ENCODE measurements around the gene ATP11A.

ATP11A gene

DNA sequence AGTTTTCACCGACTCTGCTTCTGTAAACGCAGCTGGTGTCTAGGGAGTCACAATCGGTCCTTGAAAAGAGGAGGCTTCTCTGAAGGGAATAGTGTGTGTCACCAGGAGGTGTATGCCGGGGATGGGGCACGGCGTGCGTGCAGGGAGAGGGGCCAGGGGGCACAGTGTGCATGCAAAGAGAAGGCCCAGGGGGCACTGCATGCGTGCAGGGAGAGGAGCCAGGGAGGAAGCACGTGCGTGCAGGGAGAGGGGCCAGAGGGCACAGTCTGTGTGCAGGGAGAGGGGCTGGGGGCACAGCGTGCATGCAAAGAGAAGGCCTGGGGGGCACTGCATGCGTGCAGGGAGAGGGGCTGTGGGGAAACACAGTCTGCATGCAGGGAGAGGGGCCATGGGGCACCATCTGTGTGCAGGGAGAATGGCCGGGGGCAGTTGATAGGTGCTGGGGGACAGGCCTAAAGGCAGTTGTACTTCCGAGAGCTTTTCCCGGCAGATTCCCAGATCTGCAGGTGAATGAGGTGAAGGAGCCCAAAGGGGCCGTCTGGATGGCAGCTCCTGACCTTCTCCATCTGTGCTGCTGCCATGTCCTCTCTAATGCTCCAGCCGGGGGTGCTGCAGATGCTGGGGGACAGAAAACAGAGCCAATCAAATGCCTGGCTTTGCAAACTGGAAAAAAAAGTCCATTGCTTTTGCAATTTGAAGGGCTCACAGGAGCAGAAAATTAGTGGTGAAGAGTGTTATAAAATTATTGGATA, 36.4 kb downstream of the ATP11A start:
- DNase-seq: no peak

DNA sequence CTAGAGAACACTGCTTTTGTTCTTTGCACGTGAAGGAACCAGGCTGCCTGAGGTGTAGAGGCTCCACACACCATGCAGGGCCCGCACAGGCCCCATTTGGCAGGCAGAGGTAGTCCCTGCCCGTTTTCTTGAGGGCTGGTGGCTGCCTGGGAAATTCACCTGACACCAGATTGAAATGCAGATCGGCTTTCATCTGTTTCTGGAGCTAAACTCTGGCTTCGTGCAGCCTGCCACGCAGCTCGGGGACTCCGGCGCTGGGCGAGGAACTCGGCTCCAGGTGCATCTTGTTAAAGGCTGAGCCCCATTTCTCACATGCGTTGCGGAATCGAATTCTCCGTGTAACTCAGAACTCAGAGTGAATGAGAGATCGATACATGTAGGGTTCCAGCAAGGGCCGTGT, 37.7 kb downstream of the ATP11A start:
- DNase-seq: no peak

DNA sequence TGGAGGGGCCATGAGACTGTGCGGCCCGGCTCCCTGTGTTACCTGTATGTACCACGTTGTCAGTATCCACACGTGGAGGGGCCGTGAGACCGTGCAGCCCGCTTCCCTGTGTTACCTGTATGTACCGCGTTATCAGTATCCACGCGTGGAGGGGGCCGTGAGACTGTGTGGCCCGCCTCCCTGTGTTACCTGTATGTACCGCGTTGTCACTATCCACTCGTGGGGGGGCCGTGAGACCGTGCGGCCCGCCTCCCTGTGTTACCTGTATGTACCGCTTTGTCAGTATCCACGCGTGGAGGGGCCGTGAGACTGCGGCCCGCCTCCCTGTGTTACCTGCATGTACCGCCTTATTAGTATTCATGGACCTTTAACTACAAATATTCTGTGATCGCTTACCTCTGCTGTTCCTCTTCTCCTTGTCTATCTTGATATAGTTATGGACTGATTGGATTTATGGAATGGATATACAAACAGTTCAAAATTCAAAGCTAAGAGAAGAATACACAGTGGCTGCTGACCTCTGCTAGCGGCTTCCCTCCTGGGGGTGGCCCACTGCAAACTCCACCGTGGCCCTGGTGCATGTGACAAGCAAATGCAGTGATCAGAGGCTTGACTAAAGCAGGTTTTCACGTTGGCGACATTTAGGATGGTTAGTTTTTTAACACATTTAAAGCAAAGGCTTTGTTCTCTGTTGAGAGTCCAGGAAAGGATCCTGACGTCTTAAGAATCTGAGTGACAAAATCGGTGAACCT, 38.7 kb downstream of the ATP11A start:
- DNase-seq: no peak

DNA sequence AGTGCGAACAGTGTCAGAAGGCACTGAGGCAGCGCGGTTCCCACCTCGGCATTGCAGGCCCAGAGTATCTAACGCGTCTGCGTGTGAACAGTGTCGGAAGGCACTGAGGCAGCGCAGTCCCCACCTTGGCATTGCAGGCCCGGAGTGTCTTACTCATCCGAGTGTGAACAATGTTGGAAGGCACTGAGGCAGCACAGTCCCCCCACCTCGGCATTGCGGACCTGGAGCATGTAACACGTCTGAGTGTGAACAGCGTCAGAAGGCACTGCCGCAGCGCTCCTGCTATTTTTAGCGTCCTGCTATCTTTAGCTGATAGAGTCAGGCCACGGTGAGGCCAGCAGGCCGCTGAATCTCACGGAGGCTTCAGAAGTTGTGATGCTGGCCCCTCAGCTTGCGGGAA, 39.6 kb downstream of the ATP11A start:
- DNase-seq: no peak

DNA sequence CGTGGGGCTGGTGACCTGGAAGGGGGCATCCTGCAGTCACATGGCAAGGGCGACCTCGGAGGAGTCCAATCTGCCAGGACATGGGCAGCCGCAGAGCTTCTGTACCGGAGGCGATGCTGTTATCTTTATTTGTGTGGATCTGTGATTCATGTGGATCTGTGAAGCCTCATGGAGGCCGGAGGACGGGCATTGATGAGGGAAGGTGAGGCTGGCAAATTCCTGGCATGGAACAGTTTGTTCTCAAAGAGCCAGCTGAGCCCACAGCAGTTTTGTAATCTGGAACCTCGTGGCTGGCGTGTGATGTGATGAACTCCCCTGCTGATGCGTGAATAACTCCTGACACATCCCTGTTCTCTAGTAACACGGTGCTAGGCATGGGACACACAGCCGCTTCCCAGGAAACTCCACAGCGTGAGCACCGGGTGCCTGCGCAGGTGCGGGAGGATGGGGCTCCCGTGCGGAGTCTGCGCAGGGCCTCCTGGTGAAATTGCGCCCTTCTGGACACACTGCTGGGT, 40.4 kb downstream of the ATP11A start:
- no peak for DNase-seq

DNA sequence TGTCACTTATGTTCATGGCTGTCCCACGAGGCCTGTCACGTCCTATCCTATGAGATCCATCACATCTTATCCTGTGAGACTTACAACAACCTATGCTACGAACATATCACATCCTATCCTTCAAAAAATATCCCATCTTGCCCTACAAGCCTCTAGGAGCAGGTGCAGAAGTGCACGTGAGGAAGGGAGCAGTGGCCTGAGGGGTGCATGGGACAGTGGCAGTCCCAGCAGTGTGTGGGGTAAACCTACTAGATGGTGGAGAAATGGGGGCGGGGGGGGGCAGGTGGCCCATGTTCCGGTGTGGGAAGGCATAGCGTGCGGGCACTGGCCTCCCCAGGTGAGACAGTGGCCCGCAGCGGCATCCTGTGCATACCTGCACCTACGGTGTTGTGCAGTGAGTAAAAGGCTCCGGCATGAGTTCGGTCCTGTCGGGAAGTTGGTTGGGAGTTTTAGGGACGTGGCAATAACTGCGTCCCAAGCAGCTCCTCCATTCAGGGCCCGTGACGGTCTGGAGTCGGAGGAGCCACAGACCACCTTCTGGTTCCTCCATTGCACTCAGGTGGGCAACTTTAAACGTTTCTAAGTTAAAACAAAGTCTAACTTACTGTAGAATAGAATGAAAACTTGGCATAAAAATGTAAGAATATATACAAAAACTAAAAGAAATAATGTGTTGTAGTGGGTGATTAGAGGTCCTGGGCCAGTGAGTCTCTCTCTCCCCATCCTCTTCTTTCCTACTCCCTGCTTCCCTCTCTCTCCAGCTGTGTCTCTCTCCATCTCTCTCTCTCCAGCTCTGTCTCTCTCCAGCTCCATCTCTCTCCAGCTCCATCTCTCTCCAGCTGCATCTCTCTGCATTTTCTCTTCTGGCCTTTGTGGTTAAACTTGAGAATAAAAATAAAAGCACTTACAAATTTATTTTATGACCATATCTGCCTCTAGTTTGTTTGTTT, 42.1 kb downstream of the ATP11A start:
- no peak for DNase-seq

DNA sequence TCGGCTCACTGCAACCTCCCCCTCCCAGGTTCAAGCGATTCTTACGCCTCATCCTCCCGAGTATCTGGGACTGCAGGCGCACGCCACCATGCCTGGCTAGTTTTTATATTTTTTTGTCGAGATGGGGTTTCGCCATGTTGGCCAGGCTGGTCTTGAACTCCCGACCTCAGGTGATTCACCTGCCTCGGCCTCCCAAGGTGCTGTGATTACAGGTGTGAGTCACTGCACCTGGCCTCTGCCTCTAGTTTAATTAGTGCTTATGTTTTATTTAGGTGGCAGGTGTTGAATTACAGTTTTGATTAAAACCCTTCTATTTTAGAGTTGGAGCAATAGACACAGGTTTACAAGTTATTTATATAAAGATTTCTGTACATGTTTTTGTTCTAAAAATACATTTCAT, 42.8 kb downstream of the ATP11A start:
- no peak for DNase-seq

DNA sequence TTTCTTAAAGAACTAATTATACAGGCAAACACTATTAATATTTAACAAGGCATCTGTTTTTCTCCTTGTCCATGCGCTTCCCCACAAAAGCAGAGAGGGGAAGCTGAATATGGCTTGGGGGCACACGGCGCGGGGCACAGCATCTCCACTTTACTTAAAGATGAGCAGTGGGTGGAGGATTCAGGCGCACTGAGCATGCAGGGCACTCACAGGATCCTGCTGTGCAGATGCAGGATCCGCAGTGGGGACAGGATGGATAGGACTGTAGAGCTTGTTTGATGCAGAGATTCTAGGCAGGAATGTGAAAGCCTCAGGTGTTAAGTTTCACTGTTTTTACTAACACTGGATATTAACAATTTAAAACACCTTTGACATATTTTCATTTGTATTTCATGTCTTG, 43.3 kb downstream of the ATP11A start:
- no peak for DNase-seq

DNA sequence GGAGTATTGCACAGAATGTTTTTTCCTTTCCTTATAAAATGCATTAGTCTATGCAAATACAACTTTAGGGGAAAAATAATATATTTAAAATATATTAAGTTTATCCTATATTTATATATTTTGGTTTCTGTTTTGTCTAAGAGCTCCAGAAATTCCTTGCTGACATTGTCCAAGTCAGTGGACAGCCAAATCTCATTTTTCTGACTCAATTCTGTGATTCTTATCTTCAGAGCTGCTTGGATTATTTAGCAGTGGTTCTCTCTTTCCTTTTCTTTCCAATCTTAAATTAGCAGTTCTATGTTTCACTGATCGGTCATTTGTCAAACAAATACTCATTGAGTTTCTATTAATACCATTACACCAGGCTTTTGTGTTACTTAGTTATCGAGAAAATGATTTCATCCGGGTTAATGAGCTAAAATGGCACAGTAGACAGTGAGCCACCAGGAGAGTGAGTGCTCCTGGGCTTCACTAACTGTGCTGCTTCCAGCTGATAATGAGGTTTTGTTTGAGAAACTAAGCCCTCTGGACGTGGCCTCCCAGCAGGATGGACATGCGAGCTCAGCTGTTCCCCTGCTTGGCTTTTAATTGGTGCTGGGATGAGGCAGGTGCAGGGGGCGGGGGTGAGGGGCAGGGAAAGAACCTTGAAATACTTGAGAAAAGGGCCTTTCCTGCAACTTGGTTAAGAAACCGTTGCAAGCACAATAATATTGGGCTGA, 44.0 kb downstream of the ATP11A start:
- no peak for DNase-seq

DNA sequence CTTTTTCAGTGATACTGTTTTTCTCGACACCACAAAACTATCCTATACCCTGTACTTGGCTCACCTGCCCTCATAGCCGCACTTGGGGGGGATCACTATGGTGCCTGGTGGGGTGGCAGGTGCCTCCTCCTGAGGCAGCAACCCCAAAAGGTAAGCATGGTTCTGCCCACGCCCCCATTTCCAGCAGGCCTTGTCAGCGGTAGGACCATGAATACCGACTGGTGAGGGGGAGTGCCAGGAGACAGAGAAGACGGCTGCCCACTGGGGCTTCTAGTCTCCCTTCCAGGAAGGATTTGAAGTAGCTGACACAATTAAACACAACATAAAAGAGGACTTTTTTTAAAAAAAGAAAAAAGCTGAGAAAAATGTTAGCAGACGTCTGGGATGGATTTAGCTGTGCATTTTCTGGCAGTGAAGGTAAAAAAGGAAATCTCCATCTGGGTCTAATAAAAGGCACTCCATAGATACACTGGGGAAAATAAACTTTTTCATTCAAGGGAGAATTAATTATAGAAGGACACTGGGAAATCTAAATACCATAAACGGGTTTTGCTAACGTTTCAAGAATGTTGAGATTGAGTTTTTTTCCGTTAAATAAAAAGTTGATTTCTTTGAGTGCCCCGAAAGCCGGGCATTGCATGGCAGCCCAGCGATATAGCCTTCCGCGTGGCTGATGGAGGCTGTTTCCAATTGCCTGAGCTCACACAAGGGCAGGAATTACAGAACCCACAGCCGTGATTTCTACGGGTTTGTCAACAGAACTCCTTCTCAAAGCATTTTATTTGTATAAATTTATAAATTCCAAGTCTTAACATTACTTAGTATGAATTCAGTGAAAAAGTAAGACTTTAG, 45.1 kb downstream of the ATP11A start:
- no peak for DNase-seq

DNA sequence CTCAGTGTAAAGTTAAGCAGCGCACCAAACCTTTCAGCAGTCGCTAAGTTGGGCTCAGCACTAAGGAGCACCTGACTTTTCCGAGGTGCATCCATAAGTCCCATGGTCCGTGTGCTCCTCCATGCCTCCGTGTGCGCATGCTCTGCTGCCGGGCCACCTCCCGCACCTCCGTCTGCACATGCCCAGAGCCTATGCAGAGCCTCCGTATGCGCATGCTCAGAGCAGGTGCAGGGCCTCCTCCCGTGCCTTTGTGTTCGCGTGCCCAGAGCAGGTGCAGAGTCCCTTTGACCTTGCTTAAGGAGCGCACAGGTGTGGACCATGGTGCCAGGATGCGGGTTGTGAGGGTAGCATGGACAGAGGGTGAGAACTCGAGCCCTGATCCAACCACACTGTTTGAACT, 46.0 kb downstream of the ATP11A start:
- DNase-seq: no peak

DNA sequence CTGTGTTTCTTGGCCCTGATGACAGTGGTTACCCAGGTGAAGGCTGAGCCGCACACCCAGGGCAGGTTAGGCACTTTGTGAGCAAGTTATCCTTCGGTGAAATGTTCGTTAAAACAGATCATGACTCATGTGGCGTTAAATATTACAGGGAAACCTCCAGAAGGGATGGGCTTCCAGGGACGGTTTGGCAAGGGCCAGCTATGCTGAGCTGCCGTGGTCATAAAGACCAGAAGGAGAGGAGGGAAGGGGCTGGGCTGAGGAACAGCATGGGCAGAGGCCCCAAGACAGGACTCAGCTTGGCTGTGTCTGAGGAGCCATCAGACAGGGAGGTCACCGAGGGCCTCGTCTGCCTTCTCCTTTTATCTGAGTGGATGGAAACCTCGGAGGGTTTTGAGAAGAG, 47.5 kb downstream of the ATP11A start:
- no peak for DNase-seq

DNA sequence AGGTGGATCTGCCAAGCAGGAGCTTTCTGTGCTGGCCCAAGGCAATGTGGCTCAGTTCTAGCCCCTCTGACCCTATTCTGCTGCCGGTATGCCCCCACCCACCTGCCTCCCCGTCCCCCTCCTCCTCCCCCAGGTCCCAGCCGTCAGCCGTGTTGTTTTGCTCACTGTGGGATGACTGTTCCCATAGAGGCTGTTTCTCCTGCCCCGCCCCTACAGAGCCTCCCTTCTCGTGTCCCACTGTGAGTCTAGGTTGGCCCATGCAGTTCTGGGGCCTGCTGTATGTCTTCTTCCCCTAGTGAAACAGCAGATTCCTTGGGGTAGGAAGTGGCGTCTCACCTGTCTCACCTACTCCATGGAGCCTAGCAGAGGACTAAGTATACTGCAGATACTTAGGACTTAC, 48.8 kb downstream of the ATP11A start:
- DNase-seq: no peak

DNA sequence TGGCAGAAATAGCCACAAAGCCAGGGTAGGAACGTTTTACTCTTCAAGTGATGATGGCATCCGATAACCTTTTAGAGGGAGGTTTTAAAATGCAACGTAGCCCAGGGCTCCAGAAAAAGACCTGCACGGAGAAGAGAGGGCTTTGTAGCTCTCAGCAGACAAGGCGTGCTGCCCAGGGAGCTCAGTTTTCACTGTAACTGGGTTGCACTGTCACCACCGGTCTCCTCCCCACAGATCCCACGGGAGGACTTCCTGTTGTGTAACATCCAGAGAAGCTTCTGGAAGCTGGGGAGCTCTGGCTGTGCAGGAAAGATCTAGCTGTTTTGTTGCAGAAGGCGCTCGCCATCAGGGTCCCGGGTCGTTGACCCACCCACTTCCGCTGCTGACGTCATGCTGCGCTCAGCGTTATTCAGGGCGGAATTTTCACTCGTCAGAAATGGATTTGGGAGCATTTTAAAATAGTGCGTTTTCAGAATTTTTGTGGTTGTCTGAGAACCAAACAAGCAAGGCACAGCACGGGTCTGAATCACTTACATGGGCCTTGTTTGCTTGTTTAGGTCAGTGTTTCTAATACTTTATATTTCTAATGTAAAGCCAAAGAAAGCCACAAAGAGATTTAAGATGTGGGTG, 50.8 kb downstream of the ATP11A start:
- no peak for DNase-seq

DNA sequence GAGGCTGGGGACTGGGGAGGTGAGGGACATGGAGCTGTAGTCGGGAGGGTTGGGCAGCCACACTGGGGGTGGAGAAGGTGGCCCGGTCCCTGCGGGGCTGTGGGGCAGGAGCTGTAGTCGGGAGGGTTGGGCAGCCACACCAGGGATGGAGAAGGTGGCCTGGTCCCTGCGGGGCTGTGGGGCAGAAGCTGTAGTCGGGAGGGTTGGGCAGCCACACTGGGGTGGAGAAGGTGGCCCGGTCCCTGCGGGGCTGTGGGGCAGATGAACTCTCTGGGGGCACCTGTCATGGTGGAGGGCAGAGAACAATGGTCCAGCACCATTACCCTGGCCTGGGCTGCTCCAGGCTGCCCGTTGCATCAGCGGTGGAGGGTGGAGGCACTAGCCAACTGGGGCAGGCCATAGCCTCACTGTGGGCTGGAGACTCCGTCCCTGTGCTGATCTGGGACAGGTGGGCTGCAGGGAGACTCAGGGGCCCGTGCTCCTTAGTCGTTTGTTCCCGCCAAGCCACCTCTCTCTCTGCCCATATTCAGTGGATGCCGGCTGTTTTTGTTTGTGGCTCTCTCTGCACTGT, 51.4 kb downstream of the ATP11A start:
- no peak for DNase-seq

DNA sequence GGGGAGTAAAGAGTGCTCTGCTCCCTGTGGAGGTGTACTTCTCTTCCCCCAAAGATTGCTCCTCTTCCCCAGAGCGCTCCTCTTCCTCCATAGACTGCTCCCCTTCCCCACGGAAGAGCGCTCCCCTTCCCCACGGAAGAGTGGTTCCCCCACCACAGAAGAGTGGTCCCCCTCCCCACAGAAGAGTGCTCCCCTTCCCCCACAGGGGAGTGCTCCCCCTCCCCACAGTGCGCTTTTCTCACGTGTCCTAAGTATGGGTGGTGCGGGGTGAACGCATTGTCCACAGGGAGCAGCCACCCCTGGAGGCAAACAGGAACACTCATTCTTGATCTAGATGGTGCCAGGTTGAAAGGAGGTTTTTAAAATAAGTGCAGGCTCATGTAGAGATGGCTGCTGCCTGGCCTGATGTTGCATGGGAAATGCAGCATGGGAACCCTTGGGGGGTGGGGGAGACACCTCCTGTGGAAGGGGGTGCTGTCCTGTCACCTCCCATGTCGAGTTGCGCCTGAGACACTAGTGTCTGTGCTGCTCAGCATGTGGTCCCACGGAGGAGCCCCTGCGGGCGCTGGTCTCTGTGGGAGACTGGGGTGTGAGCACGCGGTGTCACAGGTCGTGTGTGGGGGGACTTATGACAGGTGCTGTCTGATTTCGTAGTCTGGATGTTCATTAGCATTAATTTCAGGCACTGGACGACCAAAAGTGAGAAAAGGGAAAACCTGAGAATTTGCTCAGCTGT, 52.2 kb downstream of the ATP11A start:
- no peak for DNase-seq

DNA sequence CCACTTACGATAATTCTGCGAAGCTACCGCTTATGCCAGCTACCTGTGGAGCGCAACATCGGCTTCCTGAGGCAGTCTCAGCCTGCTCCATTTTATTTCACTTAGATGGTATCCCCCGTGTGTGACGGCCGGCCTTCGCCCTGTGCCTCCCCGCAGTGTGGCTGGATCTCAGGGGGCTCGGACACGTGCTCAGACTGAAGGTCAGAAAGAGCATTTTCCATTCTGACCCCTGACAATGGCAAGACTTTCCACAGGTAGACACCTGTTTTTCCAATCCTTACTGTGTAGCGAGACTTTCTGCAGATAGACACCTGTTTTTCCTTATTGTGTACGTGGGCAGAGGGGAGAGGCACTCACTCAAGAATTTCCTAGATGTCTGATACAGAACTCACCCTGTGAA, 52.7 kb downstream of the ATP11A start:
- DNase-seq: no peak

DNA sequence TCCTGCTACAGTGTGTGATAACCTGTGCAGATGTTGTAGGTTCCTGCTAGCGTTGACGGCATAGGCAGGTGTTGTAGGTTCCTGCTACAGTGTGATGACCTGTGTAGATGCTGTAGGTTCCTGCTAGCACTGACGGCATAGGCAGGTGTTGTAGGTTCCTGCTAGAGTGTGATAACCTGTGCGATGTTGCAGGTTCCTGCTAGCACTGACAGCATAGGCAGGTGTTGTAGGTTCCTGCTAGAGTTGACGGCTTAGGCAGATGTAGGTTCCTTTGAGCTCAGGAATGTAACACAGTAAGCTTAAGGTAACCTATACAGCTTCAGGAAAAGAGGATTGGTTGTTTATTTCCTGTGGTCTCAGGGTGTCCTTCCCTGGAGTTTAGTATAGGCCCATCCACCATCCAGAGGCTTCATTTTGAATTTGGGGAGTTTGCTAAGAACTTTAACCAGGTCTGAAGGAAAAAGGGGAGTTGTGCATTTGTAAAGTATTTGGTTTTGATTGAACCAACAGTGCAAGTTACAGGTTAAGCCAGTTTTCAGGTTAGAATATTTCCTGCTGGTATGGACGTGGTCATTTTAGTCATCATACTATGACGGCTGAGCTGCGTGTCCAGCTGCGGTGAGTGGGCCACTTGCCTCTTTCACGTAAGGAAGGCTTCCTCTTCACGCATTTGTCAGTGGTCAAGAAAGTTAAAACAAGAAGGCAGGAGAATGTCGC, 53.8 kb downstream of the ATP11A start:
- DNase-seq: no peak

Measured in activated CD8-positive, alpha-beta memory T cell treated with anti-CD3 and anti-CD28 coated beads, Interleukin-2, amount 50 U/mL, for 4 hours (primary cell).